A549 (cell line): Measurements from ENCODE around the gene CDK10. TPM values are rescaled to one million over a fixed set of nuclear protein-coding genes. Genes with fewer than 3 reads are reported as not detected.

Source experiments
- ATAC-seq, 2 experiments: fragments of 200-7000 bp in 1 of 2; fragments of >200 bp in 1 of 2; cut with Nextera tagmentation in 1 of 2; cut with Tn5 transposase in 1 of 2; 3 replicates each; pipeline versions ENCODE4 v1.8.0 to v1.9.1; 2018 to 2020; ENCODE audit warnings: mild to moderate bottlenecking in 1 of 2, moderate library complexity in 1 of 2
- CTCF ChIA-PET: fragments of 300-600 bp; sonication (Branson Sonifier 250); formaldehyde crosslinking; extraction: SDS; loops from one replicate; lab custom pipeline; 2021; ENCODE audit warnings: antibody characterized with exemption, inconsistent platforms; lab: Yijun Ruan, JAX
- POLR2A ChIA-PET: fragments of 350-600 bp; formaldehyde crosslinking; extraction: SDS; loops from one replicate; lab custom pipeline; 2021; ENCODE audit warnings: antibody characterized with exemption, inconsistent platforms; lab: Yijun Ruan, JAX
- DNase-seq, 2 experiments: peaks; one replicate each; pipeline versions ENCODE4 v3.0.0 to v3.0.0-alpha.2; 2011 to 2016; ENCODE audit warnings: low read depth in 1 of 2, low spot score in 1 of 2
- FAIRE-seq: peaks from 2 replicates; lab custom pipeline; 2011; peaks lifted over from hg19 to GRCh38; lab: Jason Lieb, UNC
- H3K27ac ChIP-seq, 2 experiments: fragments of >200 bp; sonication (Bioruptor Twin); formaldehyde crosslinking; 3 replicates each; pipeline ENCODE4 v1.5.1; 2016 to 2017
- H3K4me1 ChIP-seq: fragments of >200 bp; sonication (Bioruptor Twin); formaldehyde crosslinking; 3 replicates; pipeline ENCODE4 v1.6.1; 2016
- H3K4me2 ChIP-seq: fragments of >200 bp; sonication (Bioruptor Twin); formaldehyde crosslinking; 3 replicates; pipeline ENCODE4 v1.6.1; 2016
- H3K4me3 ChIP-seq: fragments of >200 bp; sonication (Bioruptor Twin); formaldehyde crosslinking; 3 replicates; pipeline ENCODE4 v1.5.1; 2016
- H3K9me3 ChIP-seq: fragments of >200 bp; sonication (Bioruptor Twin); formaldehyde crosslinking; 3 replicates; pipeline ENCODE4 v1.6.1; 2016
- ATOH8 ChIP-seq: fragments of 250-450 bp; sonication (Bioruptor Pico); IDR thresholded peaks from 2 replicates; pipeline ENCODE4 v1.5.0; 2020; ENCODE audit warnings: low read depth, mild to moderate bottlenecking, moderate library complexity
- FOSB ChIP-seq: fragments of 250-450 bp; sonication (Bioruptor Pico); IDR thresholded peaks from 2 replicates; pipeline ENCODE4 v1.5.0; 2020; ENCODE audit warnings: mild to moderate bottlenecking, moderate library complexity
- HEYL ChIP-seq: fragments of 250-450 bp; sonication (Bioruptor Pico); IDR thresholded peaks from 2 replicates; pipeline ENCODE4 v1.8.0; 2021; ENCODE audit warnings: mild to moderate bottlenecking, moderate library complexity
- KDM1A ChIP-seq: fragments of 200-600 bp; sonication (generic); IDR thresholded peaks from 2 replicates; pipeline ENCODE4 v1.6.1; 2016; ENCODE audit warnings: low read depth, mild to moderate bottlenecking
- KDM5A ChIP-seq: fragments of 200-600 bp; sonication (generic); IDR thresholded peaks from 2 replicates; pipeline ENCODE4 v1.6.1; 2016; ENCODE audit warnings: antibody characterized with exemption, mild to moderate bottlenecking
- MAZ ChIP-seq: fragments of 150-350 bp; IDR thresholded peaks from 2 replicates; pipeline ENCODE4 v1.6.1; 2014; ENCODE audit warnings: antibody characterized with exemption, low read depth, low read length, borderline replicate concordance
- RARB ChIP-seq: fragments of 250-450 bp; sonication (Bioruptor Pico); IDR thresholded peaks from 2 replicates; pipeline ENCODE4 v1.8.0; 2021; ENCODE audit warnings: mild to moderate bottlenecking, moderate library complexity
- RCOR1 ChIP-seq: fragments of 150-350 bp; IDR thresholded peaks from 2 replicates; pipeline ENCODE4 v1.6.1; 2014; ENCODE audit warnings: antibody characterized with exemption, low read length, low read depth
- REST ChIP-seq: fragments of 200-600 bp; sonication (generic); IDR thresholded peaks from 2 replicates; pipeline ENCODE4 v1.6.1; 2016; ENCODE audit warnings: antibody characterized with exemption, mild to moderate bottlenecking, moderate library complexity
- RFX5 ChIP-seq: fragments of 450-650 bp; IDR thresholded peaks from 2 replicates; pipeline ENCODE4 v1.7.1; 2014; ENCODE audit warnings: antibody characterized with exemption, mild to moderate bottlenecking, moderate library complexity
- RNF2 ChIP-seq: fragments of 200-600 bp; sonication (generic); IDR thresholded peaks from 2 replicates; pipeline ENCODE4 v1.6.1; 2016; ENCODE audit warnings: low read depth, mild to moderate bottlenecking, antibody characterized with exemption, moderate library complexity, borderline replicate concordance
- SMC3 ChIP-seq: fragments of >200 bp; sonication (Bioruptor Twin); formaldehyde crosslinking; IDR thresholded peaks from 3 replicates; pipeline ENCODE4 v1.6.1; 2018; ENCODE audit warnings: inconsistent platforms
- SREBF2 ChIP-seq: fragments of 450-650 bp; IDR thresholded peaks from 2 replicates; pipeline ENCODE4 v1.6.1; 2014; ENCODE audit warnings: mild to moderate bottlenecking, moderate library complexity
- ZSCAN20 ChIP-seq: fragments of 250-450 bp; sonication (Bioruptor Pico); IDR thresholded peaks from 2 replicates; pipeline ENCODE4 v1.8.0; 2022; ENCODE audit warnings: mild to moderate bottlenecking, moderate library complexity
- WGBS: methylation state at CpG from one replicate; pipeline ENCODE4 v1.1.6; 2017; ENCODE audit errors: missing lambda C conversion rate; 5-methylcytosine and 5-hydroxymethylcytosine counted together
- polyA plus RNA-seq, 4 experiments: library from polyadenylated mRNA; depleted of rRNA in 3 of 4; stranded (reverse); fragments of >200 nt; fragmentation: RNase III in 1 of 4; extraction: RNeasy Plus Mini Kit Qiagen cat#74134 plus additional on column Dnase treatment in 1 of 4; gene quantifications; 2 replicates in 3 of 4; 3 replicates in 1 of 4; pipeline ENCODE4 v1.2.3, GENCODE V29; 2011 to 2017
- TF ChIP-seq, protein P1 (sequence below): IDR thresholded peaks from 2 replicates; pipeline ENCODE4 v1.6.1; 2012
- TF ChIP-seq, protein P2 (sequence below): fragments of 150-350 bp; IDR thresholded peaks from 2 replicates; pipeline ENCODE4 v1.6.1; 2014; ENCODE audit warnings: low read depth, mild to moderate bottlenecking, low read length
- TF ChIP-seq, protein P3 (sequence below): fragments of >200 bp; sonication (Bioruptor Twin); formaldehyde crosslinking; IDR thresholded peaks from 3 replicates; pipeline ENCODE4 v1.5.1; 2016

CDK10 gene
- polyA plus RNA-seq, 2 of the 4 experiments (the other 2 are of a cell fraction), result 35.9 to 55.3 TPM

GRCh38 chr16:89707695-89708094, 21.2 kb downstream of the CDK10 start:
- Histone ChIP-seq H3K9me3 (no peaks in the 10 kb centered on the region), H3K27ac (no peak overlapping the region), H3K4me2 (no peak overlapping the region), H3K4me3 (no peak overlapping the region), H3K4me1 (peaks cover 1% of the 10 kb centered on the region; the same call in 2 of the 3 replicates)
- FAIRE-seq (no peak), ATAC-seq (0 out of 6 replicates have a peak, but pooled peaks of 1 of the 2 experiments have one; percentile 2), DNase-seq (no peak)
- TF ChIP-seq RFX5 (no peak), KDM1A (no peak), FOSB (no peak), RARB (CRISPR knock-in tag) (no peak), SMC3 (no peak), RNF2 (no peak), RCOR1 (no peak), HEYL (CRISPR knock-in tag) (no peak), ZSCAN20 (CRISPR knock-in tag) (no peak), SREBF2 (no peak)
- TF ChIP-seq, protein P1, sequence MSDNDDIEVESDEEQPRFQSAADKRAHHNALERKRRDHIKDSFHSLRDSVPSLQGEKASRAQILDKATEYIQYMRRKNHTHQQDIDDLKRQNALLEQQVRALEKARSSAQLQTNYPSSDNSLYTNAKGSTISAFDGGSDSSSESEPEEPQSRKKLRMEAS, result no peak
- 95% methylated on average over 3 of the region's 9 CpGs for WGBS
- POLR2A ChIA-PET, result interaction anchor here (2.1 kb wide), 1 partner anchor 13 kb away, joined by 14 read pairs; the partner anchor contains the start of gene VPS9D1
- CTCF ChIA-PET, result interaction anchor here (0.6 to 9.5 kb wide), 9 partner anchors 8 to 153 kb away, joined by 3 to 77 read pairs (median 8); partner anchors contain the start of gene VPS9D1

GRCh38 chr16:89708481-89708931, 22.0 kb downstream of the CDK10 start:
- no peak overlapping the region for H3K27ac ChIP-seq
- peaks cover 9% of the 10 kb centered on the region; the same call in 2 of the 3 replicates for H3K4me1 ChIP-seq
- no peak overlapping the region for H3K4me3 ChIP-seq
- TF ChIP-seq KDM5A (no peak), ATOH8 (no peak), REST (no peak), MAZ (no peak)
- TF ChIP-seq, protein P2, sequence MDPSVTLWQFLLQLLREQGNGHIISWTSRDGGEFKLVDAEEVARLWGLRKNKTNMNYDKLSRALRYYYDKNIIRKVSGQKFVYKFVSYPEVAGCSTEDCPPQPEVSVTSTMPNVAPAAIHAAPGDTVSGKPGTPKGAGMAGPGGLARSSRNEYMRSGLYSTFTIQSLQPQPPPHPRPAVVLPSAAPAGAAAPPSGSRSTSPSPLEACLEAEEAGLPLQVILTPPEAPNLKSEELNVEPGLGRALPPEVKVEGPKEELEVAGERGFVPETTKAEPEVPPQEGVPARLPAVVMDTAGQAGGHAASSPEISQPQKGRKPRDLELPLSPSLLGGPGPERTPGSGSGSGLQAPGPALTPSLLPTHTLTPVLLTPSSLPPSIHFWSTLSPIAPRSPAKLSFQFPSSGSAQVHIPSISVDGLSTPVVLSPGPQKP, result no peak
- TF ChIP-seq, protein P3, sequence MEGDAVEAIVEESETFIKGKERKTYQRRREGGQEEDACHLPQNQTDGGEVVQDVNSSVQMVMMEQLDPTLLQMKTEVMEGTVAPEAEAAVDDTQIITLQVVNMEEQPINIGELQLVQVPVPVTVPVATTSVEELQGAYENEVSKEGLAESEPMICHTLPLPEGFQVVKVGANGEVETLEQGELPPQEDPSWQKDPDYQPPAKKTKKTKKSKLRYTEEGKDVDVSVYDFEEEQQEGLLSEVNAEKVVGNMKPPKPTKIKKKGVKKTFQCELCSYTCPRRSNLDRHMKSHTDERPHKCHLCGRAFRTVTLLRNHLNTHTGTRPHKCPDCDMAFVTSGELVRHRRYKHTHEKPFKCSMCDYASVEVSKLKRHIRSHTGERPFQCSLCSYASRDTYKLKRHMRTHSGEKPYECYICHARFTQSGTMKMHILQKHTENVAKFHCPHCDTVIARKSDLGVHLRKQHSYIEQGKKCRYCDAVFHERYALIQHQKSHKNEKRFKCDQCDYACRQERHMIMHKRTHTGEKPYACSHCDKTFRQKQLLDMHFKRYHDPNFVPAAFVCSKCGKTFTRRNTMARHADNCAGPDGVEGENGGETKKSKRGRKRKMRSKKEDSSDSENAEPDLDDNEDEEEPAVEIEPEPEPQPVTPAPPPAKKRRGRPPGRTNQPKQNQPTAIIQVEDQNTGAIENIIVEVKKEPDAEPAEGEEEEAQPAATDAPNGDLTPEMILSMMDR, result no peak
- no peak for FAIRE-seq
- ATAC-seq, result no peak
- H3K9me3 ChIP-seq, result no peaks in the 10 kb centered on the region
- no peak overlapping the region for H3K4me2 ChIP-seq
- no peak for DNase-seq
- 93% methylated on average over 10 of the region's 19 CpGs for WGBS
- ChIA-PET CTCF (interaction anchor here (0.8 to 9.5 kb wide), 8 partner anchors 8 to 152 kb away, joined by 3 to 70 read pairs (median 5); no protein-coding TSS in a partner anchor), POLR2A (interaction anchor here (1.0 kb wide), 1 partner anchor 22 kb away, joined by 3 read pairs; the partner anchor contains the start of gene CDK10)
